ENCODE results near the gene FREY1. TPM values are rescaled to one million over a fixed set of nuclear protein-coding genes. Genes with fewer than 3 reads are reported as not detected.

Gene FREY1
- total and polyA plus RNA-seq, 2 donors (not counting 1 experiment from before 2014, with no cell fraction given): 0.82 to 6.6 TPM

GRCh38 chr11:45918331-45918941 lies 11.4 kb upstream of the FREY1 start:
- H3K27ac ChIP-seq (ENCODE audit: low read length in 2 of 2): peak overlapping the region; percentile 88 to 95
- peaks cover 2 to 22% of the 10 kb centered on the region in 2 experiments for H3K36me3 ChIP-seq (replicated peaks in 1 of 2; ENCODE audit: control extremely low read depth in 1 of 2, control insufficient read depth in 1 of 2, extremely low read depth in 1 of 2, insufficient read depth in 2 of 2, low read length in 1 of 2)
- H3K4me3 Mint-ChIP-seq: peak overlapping the region; percentile 92
- H3K4me1 Mint-ChIP-seq: peaks cover 68% of the 10 kb centered on the region
- peak overlapping the region; percentile 86 to 99 (median 90) for H3K4me3 ChIP-seq (ENCODE audit: control extremely low read depth in 1 of 5, extremely low read depth in 1 of 5, insufficient read depth in 1 of 5, low read depth in 2 of 5, low read length in 4 of 5)
- ATAC-seq (ENCODE audit: low read depth) (peak; percentile 19), DNase-seq (peak; percentile 69)
- H4K20me1 ChIP-seq (ENCODE audit: control insufficient read depth, insufficient read depth, low read length, poor library complexity, severe bottlenecking): peaks cover 47% of the 10 kb centered on the region
- WGBS (ENCODE audit: insufficient coverage): under 1% methylated on average over 30 of the region's 38 CpGs
- intact Hi-C loops (cut with micrococcal nuclease): loop anchor here (1.0 to 10.0 kb wide), 10 partner anchors 12 to 1354 kb away; partner anchors contain the start of genes ATG13, CD82, CRY2 and DGKZ
- POLR2A ChIA-PET: interaction anchor here (0.9 to 9.1 kb wide), 5 partner anchors 8 to 113 kb away, joined by 4 to 162 read pairs (median 6); partner anchors contain the start of gene CRY2
- no peaks in the 10 kb centered on the region for H3K27me3 ChIP-seq (replicated peaks in 1 of 4; ENCODE audit: control extremely low read depth in 1 of 4, control insufficient read depth in 3 of 4, insufficient read depth in 4 of 4, low read length in 3 of 4)
- peak overlapping the region; percentile 80 for H2AFZ ChIP-seq (ENCODE audit: insufficient read depth, low read depth, low read length, poor library complexity, severe bottlenecking)
- H3K27ac Mint-ChIP-seq: peak overlapping the region; percentile 94
- no peaks in the 10 kb centered on the region for H3K9me3 ChIP-seq (ENCODE audit: control extremely low read depth in 1 of 3, control insufficient read depth in 2 of 3, insufficient read depth in 1 of 3, low read length in 2 of 3)
- peaks cover 54% of the 10 kb centered on the region for H3K79me2 ChIP-seq (ENCODE audit: control insufficient read depth, insufficient read depth, low read length)
- no peaks in the 10 kb centered on the region for H3K27me3 Mint-ChIP-seq
- TF ChIP-seq CTCF (IDR thresholded peaks at IDR 0.05): no peak
- TF ChIP-seq EZH2 (IDR thresholded peaks at IDR 0.05; ENCODE audit: borderline replicate concordance, insufficient read depth, low read depth, low read length, poor library complexity, severe bottlenecking): no peak
- peak overlapping the region; percentile 98 for H3K4me2 ChIP-seq (replicated peaks; ENCODE audit: low read depth, low read length, poor library complexity, severe bottlenecking)
- H3K9me3 Mint-ChIP-seq (ENCODE audit: insufficient read depth): no peaks in the 10 kb centered on the region
- peaks cover 44 to 62% of the 10 kb centered on the region in 2 donors for H3K4me1 ChIP-seq (ENCODE audit: control insufficient read depth in 2 of 2, insufficient read depth in 2 of 2, low read length in 2 of 2)
- peak overlapping the region; percentile 97 for H3K9ac ChIP-seq (ENCODE audit: low read length)
- CTCF ChIA-PET: interaction anchor here (0.9 to 9.6 kb wide), 12 partner anchors 8 to 147 kb away, joined by 3 to 98 read pairs (median 4); partner anchors contain the start of gene CRY2

Data from B cell (primary cell).